LNCAP (cell line): ENCODE measurements around the gene CCL16.

Experiments
- TF ChIP-seq, protein P1 (sequence below): fragments of 450-650 bp; IDR thresholded peaks from 2 replicates; pipeline ENCODE4 v1.5.1; 2017; ENCODE audit warnings: mild to moderate bottlenecking

CCL16 gene, protein sequence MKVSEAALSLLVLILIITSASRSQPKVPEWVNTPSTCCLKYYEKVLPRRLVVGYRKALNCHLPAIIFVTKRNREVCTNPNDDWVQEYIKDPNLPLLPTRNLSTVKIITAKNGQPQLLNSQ

DNA sequence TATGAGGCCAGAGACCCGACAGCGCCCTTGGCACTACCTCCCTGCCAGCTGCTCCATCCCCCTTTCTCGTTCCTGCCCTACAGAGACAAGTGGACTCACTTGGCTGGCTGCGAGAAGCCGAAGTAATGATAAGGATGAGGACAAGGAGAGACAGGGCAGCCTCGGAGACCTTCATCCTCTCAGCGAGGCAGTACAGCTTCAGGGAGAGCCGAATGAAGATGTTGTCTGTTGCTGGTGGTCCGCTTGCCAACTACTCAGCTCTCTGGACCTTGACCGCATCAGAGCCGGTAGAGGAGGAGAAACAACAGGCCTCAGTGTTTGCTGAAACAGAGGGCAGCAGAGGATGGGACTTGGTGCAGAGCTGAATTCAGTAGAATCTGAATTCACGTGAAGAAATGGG lies at the start of gene CCL16:
Gene CCL16, minus strand, starts transcription at position 252 of the 400 bp plus-strand sequence. Its CDS starts 77 bp downstream, at position 175.
- TF ChIP-seq, protein P1, sequence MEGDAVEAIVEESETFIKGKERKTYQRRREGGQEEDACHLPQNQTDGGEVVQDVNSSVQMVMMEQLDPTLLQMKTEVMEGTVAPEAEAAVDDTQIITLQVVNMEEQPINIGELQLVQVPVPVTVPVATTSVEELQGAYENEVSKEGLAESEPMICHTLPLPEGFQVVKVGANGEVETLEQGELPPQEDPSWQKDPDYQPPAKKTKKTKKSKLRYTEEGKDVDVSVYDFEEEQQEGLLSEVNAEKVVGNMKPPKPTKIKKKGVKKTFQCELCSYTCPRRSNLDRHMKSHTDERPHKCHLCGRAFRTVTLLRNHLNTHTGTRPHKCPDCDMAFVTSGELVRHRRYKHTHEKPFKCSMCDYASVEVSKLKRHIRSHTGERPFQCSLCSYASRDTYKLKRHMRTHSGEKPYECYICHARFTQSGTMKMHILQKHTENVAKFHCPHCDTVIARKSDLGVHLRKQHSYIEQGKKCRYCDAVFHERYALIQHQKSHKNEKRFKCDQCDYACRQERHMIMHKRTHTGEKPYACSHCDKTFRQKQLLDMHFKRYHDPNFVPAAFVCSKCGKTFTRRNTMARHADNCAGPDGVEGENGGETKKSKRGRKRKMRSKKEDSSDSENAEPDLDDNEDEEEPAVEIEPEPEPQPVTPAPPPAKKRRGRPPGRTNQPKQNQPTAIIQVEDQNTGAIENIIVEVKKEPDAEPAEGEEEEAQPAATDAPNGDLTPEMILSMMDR, result no peak

DNA sequence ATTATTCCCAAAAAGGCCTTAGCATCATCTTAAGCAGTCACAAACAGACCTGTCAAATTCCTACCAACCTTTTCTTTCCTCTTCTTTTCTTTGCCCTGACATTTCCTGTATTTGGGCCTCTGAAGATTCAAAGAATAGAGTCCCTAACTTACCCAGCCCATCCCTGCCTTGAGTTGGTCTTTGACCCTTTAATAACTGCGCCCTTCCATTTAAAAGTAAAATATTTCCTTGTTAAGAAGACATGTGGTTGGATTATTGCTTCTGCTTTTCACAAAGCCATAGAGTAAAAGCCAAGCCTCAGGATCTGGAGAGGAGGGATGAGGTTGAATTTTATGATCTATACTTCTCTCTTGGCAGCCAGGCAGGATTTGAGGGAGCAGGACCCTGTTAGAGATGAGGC lies 49.7 kb upstream of the CCL16 start:
- TF ChIP-seq, protein P1, result no peak

DNA sequence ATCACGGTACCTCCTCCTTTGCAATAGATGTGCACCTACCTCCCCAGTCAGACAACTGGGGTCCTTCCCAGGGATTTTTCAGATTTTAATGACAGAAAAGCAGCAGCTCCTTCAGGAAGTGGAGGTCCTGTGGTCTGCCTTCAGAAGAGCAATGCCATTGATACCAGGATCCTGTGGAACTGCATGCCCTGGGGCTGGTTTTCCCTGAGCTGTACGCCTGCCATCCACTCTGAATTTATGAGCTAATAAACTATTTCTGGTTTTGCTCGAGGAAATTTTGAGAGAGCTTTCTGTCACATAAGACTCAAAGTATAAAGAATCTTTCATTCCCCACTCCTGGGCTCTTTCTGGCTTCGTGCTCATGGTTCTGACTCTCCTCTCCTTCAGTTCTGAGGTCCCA lies 46.5 kb upstream of the CCL16 start:
- TF ChIP-seq, protein P1, result no peak

DNA sequence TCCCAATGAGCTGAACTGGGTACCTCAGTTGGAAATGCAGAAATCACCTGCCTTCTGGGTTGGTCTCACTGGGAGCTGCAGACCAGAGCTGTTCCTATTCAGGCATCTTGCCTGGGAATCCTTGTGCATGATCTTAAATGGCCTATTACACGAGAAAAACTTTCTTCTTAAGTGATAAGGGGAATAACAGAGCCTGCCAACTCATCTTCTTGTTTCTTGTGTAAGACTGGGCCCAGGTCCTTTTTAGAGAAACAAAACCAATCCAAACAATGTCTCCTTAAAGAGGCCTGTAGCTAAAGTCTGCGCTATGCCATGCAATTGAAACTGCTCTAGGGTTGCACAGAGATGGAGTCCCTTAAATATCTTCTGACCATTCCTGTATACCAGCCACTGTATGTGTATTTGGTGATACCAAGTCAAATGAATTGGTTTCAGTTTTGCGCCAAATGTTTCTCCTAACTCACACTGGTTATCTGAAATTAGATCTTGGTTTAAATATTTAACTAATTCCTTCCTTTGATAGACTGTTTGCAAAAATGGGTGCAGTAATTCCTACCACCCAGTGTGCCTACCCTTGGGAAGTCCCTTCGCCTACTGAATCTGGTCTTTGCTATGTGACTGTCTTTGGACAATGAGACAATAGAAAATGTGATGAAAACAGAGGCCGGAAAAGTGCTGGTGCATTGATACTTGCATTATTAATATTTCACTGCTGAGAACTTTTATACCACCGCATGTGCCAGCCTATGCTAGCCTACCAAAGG lies 43.0 kb upstream of the CCL16 start:
- TF ChIP-seq, protein P1, result no peak

DNA sequence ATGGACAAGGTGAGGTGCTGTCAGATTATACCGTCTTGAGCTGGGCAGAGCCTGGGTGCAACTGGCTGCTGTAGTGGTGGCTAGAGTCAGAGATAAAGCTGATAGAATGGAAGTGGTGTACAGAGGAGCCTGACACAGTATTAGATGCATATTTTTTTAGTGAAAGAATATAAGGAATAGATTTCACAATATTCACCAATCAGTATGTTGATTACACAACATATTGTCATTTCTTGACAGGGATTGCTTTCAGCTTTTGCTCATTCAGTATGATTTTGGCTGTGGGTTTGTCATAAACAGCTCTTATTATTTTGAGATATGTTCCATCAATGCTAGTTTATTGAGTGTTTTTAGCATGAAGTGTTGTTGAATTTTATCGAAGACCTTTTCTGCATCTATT lies 38.1 kb upstream of the CCL16 start:
- TF ChIP-seq, protein P1, result no peak

DNA sequence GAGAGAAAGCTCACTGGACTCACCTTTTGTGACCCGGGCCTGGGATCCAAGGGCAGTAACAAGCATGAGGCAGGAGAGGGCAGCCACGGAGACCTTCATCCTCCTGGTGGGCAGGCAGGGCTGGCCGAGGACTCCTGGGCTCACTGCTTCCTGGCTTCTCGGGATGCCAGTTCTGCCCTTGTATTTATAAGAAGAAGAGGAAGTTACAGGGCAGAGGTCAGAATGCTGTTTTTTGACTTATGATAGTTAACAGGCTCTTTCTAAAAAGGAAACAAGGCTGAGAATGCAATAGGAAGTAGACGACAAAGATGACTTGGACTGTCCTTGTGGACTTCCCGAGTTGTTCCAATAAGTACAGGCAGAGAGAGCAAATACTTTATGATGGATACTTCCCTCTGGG lies 36.5 kb upstream of the CCL16 start, which contains the start of gene CCL23:
Gene CCL23, minus strand, starts transcription at position 174 of the 400 bp plus-strand sequence. Its CDS starts 75 bp downstream, at position 99.
- TF ChIP-seq, protein P1, result no peak

DNA sequence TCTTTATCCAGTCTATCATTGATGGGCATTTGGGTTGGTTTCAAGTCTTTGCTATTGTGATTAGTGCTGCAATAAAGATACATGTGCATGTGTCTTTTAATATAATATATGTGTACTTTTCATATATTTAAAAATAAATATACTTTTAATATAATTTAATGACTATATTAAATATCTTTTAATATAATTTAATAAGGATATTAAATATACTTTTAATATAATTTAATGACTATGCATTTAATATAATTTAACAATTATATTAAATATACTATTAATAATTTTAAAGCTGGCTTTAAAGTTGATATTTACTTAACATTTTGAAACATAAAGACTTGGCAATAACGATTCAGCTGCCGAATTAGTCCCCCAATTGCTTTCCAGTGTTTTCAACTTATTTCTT lies 35.3 kb upstream of the CCL16 start:
- TF ChIP-seq, protein P1, result no peak
